HG03159 (cell line): ENCODE measurements around the gene ZNF12.
"Not testable (repeated sequence)": the region's sequence is repeated elsewhere in the genome, so short reads cannot be mapped to it uniquely, and the experiment has no call there.

ENCODE experiments used
- ATAC-seq: cut with Tn5 transposase; IDR thresholded peaks from one replicate; pipeline ENCODE4 v1.9.1; 2021; ENCODE audit warnings: mild to moderate bottlenecking, moderate library complexity; ENCODE audit not compliant: unreplicated experiment

The ZNF12 gene

GRCh38 chr7:6706666-6707407 is at the start of gene ZNF12:
Gene ZNF12, minus strand, starts transcription at chr7:6706947. Its CDS starts 1,774 bp downstream, at chr7:6705173.
- ATAC-seq = peak; percentile 89

GRCh38 chr7:6753964-6754363 is 47.2 kb upstream of the ZNF12 start, which contains the start of gene RSPH10B2:
Gene RSPH10B2, plus strand, starts transcription at chr7:6754103. Its CDS starts 3,575 bp downstream, at chr7:6757678.
- ATAC-seq = not testable (repeated sequence)

DNA sequence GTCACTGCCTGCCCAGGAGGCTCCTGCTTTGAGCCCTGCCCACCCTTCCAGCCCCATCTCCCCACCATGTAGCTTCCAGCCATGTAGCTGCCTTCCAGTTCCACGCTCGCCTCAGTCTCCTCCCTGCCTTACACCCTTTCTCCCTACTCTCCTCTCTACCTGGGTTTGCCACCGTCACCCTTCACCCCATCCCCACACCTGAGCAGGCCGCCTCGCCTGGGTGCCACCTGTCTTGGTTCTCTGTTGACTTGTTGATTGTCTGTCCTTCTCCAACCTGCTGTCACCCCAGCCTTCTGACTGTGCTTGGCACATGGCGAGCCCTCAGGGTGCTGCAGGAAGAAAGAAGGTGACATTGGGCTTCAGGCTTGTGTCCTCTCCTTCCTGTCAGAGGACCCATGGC is 43.4 kb upstream of the ZNF12 start:
- not testable (repeated sequence) for ATAC-seq

GRCh38 chr7:6749335-6749734 is 42.6 kb upstream of the ZNF12 start:
- ATAC-seq = not testable (repeated sequence)

- not testable (repeated sequence) for ATAC-seq
These were observed 37.8 kb upstream of the ZNF12 start for GRCh38 chr7:6744410-6745100.

- ATAC-seq = not testable (repeated sequence)
These were observed 31.7 kb upstream of the ZNF12 start for GRCh38 chr7:6738415-6738814.

- ATAC-seq = no peak
These were observed 23.5 kb upstream of the ZNF12 start for GRCh38 chr7:6730343-6730633.

GRCh38 chr7:6729492-6730342 is 23.0 kb upstream of the ZNF12 start:
- peak; percentile 76 for ATAC-seq

- not testable (repeated sequence) for ATAC-seq
These were observed 22.2 kb upstream of the ZNF12 start for GRCh38 chr7:6728893-6729491.

- no peak for ATAC-seq
These were observed 20.9 kb upstream of the ZNF12 start for GRCh38 chr7:6727663-6728062.

DNA sequence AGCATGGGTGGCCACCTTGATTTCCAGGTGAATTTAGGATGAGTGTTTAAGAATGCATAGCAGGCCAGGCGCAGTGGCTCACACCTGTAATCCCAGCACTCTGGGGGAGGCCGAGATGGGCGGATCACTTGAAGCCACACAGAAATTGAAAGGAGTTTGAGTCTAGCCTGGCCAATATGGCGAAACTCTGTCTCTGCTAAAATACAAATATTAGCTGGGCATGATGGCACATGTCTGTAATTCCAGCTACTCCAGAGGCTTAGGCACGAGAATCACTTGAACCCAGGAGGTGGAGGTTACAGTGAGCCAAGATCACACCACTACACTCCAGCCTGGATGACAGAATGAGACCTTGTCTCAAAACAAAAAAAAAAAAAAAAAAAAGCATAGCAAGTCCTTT is 19.6 kb upstream of the ZNF12 start:
- not testable (repeated sequence) for ATAC-seq

GRCh38 chr7:6725003-6725402 is 18.3 kb upstream of the ZNF12 start:
- ATAC-seq = peak; percentile 77

DNA sequence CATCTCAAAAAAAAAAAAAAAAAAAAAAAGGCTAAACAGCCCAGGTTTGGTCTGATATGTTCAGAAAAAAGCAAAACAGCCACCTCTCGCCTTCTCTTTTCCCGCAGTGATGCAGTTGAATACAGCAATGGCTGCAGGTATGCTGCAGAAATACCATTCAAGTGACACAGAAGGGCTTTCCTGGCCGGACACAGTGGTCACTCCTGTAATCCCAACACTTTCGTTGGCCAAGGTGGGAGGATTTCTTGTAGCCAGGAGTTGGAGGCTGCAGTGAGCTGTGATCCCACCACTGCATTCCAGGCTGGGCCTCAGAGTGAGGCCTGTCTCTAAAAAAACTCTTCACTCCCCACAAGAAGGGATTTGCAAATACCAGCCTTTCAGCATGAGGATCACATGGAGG is 17.6 kb upstream of the ZNF12 start:
- ATAC-seq = not testable (repeated sequence)

- no peak for ATAC-seq
These were observed 11.4 kb upstream of the ZNF12 start for GRCh38 chr7:6718124-6718523.

- not testable (repeated sequence) for ATAC-seq
These were observed 9.2 kb upstream of the ZNF12 start for GRCh38 chr7:6715898-6716297.

- no peak for ATAC-seq
These were observed 7.6 kb upstream of the ZNF12 start for GRCh38 chr7:6714360-6714759.

DNA sequence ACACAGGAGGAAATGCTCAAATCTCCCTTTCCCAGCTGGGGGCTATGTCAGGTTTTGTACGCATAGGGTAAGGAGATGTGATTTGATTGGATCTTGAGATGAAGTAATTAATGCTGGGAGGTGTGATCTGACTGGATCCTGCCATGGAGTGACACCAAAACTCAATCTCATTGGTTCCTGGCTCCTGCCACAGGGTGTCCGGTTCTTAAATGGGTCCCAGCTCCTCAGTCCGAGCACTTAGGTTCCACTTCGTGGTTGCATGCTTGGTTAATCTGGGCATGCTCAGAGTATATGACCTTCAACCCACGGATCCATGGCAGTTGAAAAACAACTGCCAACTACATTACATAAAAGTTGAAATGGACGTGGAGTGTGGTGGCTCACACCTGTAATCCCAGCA is 3.1 kb upstream of the ZNF12 start:
- no peak for ATAC-seq

- no peak for ATAC-seq
These were observed 1.6 kb upstream of the ZNF12 start for GRCh38 chr7:6708304-6708703.

DNA sequence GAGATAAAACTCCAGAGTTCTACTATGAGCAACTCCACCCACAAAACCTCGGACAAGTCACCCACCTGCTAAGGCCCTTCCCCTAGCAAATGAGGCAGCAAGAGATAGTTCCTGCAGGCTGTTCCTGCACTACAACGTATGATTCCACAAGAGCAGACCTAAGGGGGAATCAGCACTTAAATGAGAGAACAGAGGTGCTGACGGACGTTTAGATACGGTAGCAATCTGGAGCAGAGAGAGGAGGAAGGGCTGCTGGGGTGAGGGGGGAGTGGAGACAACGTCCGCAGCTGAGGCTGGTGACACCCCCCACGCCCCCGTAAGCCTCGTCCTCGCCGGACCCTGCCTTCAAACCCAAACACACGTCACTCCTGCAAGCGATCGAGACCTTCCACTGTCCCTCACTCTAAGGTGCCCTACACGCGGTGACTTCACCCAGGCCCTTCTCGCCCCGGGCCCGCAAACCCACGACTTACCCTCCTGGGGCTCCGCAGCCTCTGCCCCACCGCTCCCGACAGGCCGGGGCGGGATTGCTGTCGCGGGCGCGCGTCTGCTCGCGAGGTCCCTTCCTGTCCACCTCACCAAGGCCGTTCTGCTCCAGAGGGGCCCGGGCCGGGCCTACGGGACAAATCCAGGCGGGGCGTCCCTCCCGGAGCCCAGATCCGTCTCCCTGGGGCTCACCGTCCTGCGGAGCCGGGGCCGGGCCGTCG is 635 bp downstream of the ZNF12 start:
- ATAC-seq = peak; percentile 32

- no peak for ATAC-seq
These were observed 4.9 kb downstream of the ZNF12 start for GRCh38 chr7:6701860-6702259.
